ENCODE data around the gene C16orf46. TPM values are rescaled to one million over a fixed set of nuclear protein-coding genes. Genes with fewer than 3 reads are reported as not detected.
A peak's percentile ranks its signal among the peaks of the same experiment; 100 is the strongest.

Gene C16orf46
- total and polyA plus RNA-seq, 2 of the 13 experiments (the other 11 are each of a cell fraction or from before 2014, with no cell fraction given) = 0.38 to 0.55 TPM

DNA sequence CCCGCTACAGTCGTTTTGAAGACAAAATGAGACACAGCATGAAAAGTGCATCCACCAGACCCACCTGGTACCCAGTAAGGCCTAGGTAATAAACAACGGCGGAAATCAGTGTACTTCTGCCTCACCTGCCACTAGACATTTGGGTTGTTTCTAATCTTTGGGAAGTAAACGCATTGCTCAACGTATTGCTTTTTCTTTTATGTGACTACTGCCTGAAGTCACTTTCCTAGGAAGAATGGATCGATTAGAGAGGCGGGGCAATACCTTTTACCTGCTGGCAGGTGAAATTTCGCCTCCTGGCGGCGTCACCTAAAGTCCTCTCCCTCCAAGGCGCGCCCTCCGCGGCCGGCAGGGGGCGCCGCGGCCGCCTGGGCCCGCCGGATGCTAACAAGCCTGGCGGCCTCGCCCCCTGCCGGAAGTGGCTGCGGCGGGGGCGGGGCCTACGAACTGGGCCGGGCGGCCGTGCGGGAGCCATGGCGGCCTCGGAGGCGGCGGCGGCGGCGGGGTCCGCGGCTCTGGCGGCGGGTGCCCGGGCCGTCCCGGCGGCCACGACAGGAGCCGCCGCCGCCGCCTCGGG lies 41.6 kb downstream of the C16orf46 start, which contains the start of gene ATMIN (continued):
- TF ChIP-seq, protein P1, sequence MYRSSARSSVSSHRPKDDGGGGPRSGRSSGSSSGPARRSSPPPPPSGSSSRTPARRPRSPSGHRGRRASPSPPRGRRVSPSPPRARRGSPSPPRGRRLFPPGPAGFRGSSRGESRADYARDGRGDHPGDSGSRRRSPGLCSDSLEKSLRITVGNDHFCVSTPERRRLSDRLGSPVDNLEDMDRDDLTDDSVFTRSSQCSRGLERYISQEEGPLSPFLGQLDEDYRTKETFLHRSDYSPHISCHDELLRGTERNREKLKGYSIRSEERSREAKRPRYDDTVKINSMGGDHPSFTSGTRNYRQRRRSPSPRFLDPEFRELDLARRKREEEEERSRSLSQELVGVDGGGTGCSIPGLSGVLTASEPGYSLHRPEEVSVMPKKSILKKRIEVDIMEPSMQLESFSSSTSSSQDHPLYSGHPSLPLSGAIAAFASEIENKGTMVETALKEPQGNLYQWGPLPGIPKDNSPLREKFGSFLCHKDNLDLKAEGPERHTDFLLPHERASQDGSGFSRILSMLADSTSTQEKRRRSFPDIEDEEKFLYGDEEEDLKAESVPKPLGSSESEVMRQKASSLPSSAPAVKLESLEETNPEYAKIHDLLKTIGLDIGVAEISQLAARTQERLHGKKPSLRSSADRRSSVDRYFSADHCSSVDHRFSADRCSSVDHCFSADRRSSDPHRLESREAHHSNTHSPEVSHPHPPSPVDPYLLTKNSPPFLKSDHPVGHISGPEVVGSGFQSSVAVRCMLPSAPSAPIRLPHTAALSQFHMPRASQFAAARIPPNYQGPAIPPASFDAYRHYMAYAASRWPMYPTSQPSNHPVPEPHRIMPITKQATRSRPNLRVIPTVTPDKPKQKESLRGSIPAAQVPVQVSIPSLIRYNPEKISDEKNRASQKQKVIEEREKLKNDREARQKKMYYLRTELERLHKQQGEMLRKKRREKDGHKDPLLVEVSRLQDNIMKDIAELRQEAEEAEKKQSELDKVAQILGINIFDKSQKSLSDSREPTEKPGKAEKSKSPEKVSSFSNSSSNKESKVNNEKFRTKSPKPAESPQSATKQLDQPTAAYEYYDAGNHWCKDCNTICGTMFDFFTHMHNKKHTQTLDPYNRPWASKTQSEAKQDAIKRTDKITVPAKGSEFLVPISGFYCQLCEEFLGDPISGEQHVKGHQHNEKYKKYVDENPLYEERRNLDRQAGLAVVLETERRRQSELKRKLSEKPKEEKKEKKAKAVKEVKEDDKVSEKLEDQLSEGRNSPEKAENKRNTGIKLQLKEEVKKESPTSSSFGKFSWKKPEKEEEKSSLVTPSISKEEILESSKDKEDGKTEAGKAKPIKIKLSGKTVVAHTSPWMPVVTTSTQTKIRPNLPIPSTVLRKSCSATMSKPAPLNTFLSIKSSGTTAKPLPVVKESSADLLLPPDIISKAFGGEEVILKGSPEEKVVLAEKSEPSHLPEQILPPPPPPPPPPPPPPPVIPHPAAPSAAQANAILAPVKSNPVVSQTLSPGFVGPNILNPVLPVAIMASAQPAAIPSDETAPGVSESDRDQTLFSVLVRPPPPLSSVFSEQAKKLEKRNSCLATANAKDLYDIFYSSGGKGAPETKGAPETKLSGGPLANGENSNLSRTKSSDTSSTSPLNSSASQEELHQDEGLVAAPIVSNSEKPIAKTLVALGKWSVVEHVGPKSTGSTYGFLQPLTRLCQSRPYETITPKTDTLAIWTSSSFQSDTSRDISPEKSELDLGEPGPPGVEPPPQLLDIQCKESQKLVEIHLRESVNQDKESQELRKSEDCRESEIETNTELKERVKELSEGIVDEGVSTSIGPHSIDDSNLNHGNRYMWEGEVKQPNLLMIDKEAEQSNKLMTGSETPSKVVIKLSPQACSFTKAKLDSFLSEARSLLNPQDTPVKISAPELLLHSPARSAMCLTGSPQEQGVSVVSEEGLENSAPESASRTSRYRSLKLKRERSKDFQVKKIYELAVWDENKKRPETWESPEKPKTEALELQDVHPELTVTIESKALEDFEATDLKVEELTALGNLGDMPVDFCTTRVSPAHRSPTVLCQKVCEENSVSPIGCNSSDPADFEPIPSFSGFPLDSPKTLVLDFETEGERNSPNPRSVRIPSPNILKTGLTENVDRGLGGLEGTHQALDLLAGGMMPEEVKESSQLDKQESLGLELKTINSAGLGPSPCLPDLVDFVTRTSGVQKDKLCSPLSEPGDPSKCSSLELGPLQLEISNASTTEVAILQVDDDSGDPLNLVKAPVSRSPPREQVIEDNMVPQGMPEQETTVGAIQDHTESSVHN (CRISPR knock-in tag; IDR thresholded peaks at IDR 0.05) = no peak
- TF ChIP-seq ZNF335 (CRISPR knock-in tag; IDR thresholded peaks at IDR 0.05) (no peak), ZNF292 (CRISPR knock-in tag; IDR thresholded peaks at IDR 0.05; ENCODE audit: borderline replicate concordance, low read depth) (no peak), ZNF724P (CRISPR knock-in tag; IDR thresholded peaks at IDR 0.05; ENCODE audit: borderline replicate concordance) (0 out of 2 replicates have a peak, but pooled peaks have one; percentile 9), NFKBIZ (CRISPR knock-in tag; IDR thresholded peaks at IDR 0.05) (no peak; the same call in 1 of the 2 replicates), FOXP1 (IDR thresholded peaks at IDR 0.05) (no peak), FOXP1 (CRISPR knock-in tag; IDR thresholded peaks at IDR 0.05) (no peak), ZNF143 (CRISPR knock-in tag; IDR thresholded peaks at IDR 0.05) (no peak), KLF9 (CRISPR knock-in tag; IDR thresholded peaks at IDR 0.05; ENCODE audit: low read depth) (no peak), ZNF891 (CRISPR knock-in tag; IDR thresholded peaks at IDR 0.05) (no peak), ZBTB42 (CRISPR knock-in tag; IDR thresholded peaks at IDR 0.05) (no peak), MTF2 (CRISPR knock-in tag; IDR thresholded peaks at IDR 0.05; ENCODE audit: borderline replicate concordance) (no peak), HIVEP1 (CRISPR knock-in tag; IDR thresholded peaks at IDR 0.05) (no peak), DPF2 (CRISPR knock-in tag; IDR thresholded peaks at IDR 0.05; ENCODE audit: borderline replicate concordance, low read depth) (no peak), TBX2 (CRISPR knock-in tag; IDR thresholded peaks at IDR 0.05; ENCODE audit: borderline replicate concordance) (peak; percentile 43; the same call in 1 of the 2 replicates), CHCHD3 (CRISPR knock-in tag; IDR thresholded peaks at IDR 0.05) (no peak; the same call in 1 of the 2 replicates), XBP1 (CRISPR knock-in tag; IDR thresholded peaks at IDR 0.05) (no peak)
- TF ChIP-seq, protein P2, sequence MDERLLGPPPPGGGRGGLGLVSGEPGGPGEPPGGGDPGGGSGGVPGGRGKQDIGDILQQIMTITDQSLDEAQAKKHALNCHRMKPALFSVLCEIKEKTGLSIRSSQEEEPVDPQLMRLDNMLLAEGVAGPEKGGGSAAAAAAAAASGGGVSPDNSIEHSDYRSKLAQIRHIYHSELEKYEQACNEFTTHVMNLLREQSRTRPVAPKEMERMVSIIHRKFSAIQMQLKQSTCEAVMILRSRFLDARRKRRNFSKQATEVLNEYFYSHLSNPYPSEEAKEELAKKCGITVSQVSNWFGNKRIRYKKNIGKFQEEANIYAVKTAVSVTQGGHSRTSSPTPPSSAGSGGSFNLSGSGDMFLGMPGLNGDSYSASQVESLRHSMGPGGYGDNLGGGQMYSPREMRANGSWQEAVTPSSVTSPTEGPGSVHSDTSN (CRISPR knock-in tag; IDR thresholded peaks at IDR 0.05) = no peak
- TF ChIP-seq, protein P3, sequence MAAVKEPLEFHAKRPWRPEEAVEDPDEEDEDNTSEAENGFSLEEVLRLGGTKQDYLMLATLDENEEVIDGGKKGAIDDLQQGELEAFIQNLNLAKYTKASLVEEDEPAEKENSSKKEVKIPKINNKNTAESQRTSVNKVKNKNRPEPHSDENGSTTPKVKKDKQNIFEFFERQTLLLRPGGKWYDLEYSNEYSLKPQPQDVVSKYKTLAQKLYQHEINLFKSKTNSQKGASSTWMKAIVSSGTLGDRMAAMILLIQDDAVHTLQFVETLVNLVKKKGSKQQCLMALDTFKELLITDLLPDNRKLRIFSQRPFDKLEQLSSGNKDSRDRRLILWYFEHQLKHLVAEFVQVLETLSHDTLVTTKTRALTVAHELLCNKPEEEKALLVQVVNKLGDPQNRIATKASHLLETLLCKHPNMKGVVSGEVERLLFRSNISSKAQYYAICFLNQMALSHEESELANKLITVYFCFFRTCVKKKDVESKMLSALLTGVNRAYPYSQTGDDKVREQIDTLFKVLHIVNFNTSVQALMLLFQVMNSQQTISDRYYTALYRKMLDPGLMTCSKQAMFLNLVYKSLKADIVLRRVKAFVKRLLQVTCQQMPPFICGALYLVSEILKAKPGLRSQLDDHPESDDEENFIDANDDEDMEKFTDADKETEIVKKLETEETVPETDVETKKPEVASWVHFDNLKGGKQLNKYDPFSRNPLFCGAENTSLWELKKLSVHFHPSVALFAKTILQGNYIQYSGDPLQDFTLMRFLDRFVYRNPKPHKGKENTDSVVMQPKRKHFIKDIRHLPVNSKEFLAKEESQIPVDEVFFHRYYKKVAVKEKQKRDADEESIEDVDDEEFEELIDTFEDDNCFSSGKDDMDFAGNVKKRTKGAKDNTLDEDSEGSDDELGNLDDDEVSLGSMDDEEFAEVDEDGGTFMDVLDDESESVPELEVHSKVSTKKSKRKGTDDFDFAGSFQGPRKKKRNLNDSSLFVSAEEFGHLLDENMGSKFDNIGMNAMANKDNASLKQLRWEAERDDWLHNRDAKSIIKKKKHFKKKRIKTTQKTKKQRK (IDR thresholded peaks at IDR 0.05; ENCODE audit: low read length) = peak; percentile 15; the same call in 1 of the 2 replicates

Measured in HepG2 (cell line).